ELR (cell line): ENCODE data around the gene HIF3A.
A peak's percentile ranks its signal among the peaks of the same experiment; 100 is the strongest.
"Not testable (repeated sequence)": the region's sequence is repeated elsewhere in the genome, so short reads cannot be mapped to it uniquely, and the experiment has no call there.

Source experiments
- DNase-seq: peaks from one replicate; pipeline ENCODE4 v3.0.0-alpha.2; 2015; ENCODE audit warnings: low read depth

HIF3A gene

GRCh38 chr19:46296722-46297461 is at the start of gene HIF3A:
Gene HIF3A (plus strand): TSS chr19:46297042. CDS start chr19:46297077, 35 bp downstream.
- no peak for DNase-seq

- no peak for DNase-seq
These were observed 46.6 kb upstream of the HIF3A start for GRCh38 chr19:46250076-46250735.

GRCh38 chr19:46251416-46251815 is 45.4 kb upstream of the HIF3A start:
- DNase-seq: no peak

GRCh38 chr19:46254776-46255175 is 42.1 kb upstream of the HIF3A start:
- DNase-seq: no peak

GRCh38 chr19:46256855-46257254 is 40.0 kb upstream of the HIF3A start:
- DNase-seq: peak; percentile 10

GRCh38 chr19:46261501-46261900 is 35.3 kb upstream of the HIF3A start:
- DNase-seq: not testable (repeated sequence)

- peak; percentile 83 for DNase-seq
These were observed 34.1 kb upstream of the HIF3A start for GRCh38 chr19:46262684-46263296.

GRCh38 chr19:46264801-46265200 is 32.0 kb upstream of the HIF3A start:
- DNase-seq: not testable (repeated sequence)

GRCh38 chr19:46265217-46265828 is 31.5 kb upstream of the HIF3A start:
- peak; percentile 82 for DNase-seq

- no peak for DNase-seq
These were observed 27.7 kb upstream of the HIF3A start for GRCh38 chr19:46269101-46269500.

GRCh38 chr19:46270521-46271256 is 26.2 kb upstream of the HIF3A start:
- DNase-seq: no peak

- peak; percentile 81 for DNase-seq
These were observed 25.2 kb upstream of the HIF3A start for GRCh38 chr19:46271481-46272197.

- not testable (repeated sequence) for DNase-seq
These were observed 22.9 kb upstream of the HIF3A start for GRCh38 chr19:46273931-46274330.

GRCh38 chr19:46279177-46279576 is 17.7 kb upstream of the HIF3A start:
- no peak for DNase-seq

GRCh38 chr19:46283771-46284170 is 13.1 kb upstream of the HIF3A start:
- DNase-seq: no peak

GRCh38 chr19:46284635-46285034 is 12.2 kb upstream of the HIF3A start:
- no peak for DNase-seq

- DNase-seq: peak; percentile 47
These were observed 9.3 kb upstream of the HIF3A start for GRCh38 chr19:46287585-46287984.

GRCh38 chr19:46288896-46289588 is 7.8 kb upstream of the HIF3A start:
- DNase-seq: peak; percentile 97

- DNase-seq: no peak
These were observed 6.9 kb upstream of the HIF3A start for GRCh38 chr19:46289724-46290619.

GRCh38 chr19:46291829-46292228 is 5.0 kb upstream of the HIF3A start:
- DNase-seq: no peak
